Neural progenitor cell (in vitro differentiated cells): ENCODE results near the gene MRPL2. TPM values are rescaled to one million over a fixed set of nuclear protein-coding genes. Genes with fewer than 3 reads are reported as not detected.
A peak's percentile ranks its signal among the peaks of the same experiment; 100 is the strongest.

Experiments used
- DNase-seq: peaks from one replicate; pipeline ENCODE4 v3.0.0-alpha.2; 2016; ENCODE audit warnings: low spot score
- H2AFZ ChIP-seq: fragments of 200-600 bp; sonication (generic); replicated peaks from 2 replicates; pipeline ENCODE4 v1.6.1; 2016; ENCODE audit warnings: antibody characterized with exemption
- H3F3A ChIP-seq: fragments of 200-600 bp; sonication (generic); 2 replicates; pipeline ENCODE4 v1.6.1; 2016; ENCODE audit warnings: antibody characterized with exemption, low read depth
- H3K27ac ChIP-seq: fragments of 200-600 bp; sonication (generic); 2 replicates; pipeline ENCODE4 v1.5.1; 2016; ENCODE audit warnings: mild to moderate bottlenecking
- H3K27me3 ChIP-seq: fragments of 200-600 bp; sonication (generic); 2 replicates; pipeline ENCODE4 v1.6.1; 2016; ENCODE audit warnings: mild to moderate bottlenecking, moderate library complexity
- H3K36me3 ChIP-seq: fragments of 200-600 bp; sonication (generic); 2 replicates; pipeline ENCODE4 v1.5.1; 2016
- H3K4me1 ChIP-seq: fragments of 200-600 bp; sonication (generic); 2 replicates; pipeline ENCODE4 v1.6.1; 2016; ENCODE audit warnings: mixed run types
- H3K4me2 ChIP-seq: fragments of 200-600 bp; sonication (generic); 2 replicates; pipeline ENCODE4 v1.6.1; 2016
- H3K4me3 ChIP-seq: fragments of 200-600 bp; sonication (generic); 2 replicates; pipeline ENCODE4 v1.5.1; 2016
- H3K79me2 ChIP-seq: fragments of 200-600 bp; sonication (generic); 2 replicates; pipeline ENCODE4 v1.6.1; 2016; ENCODE audit warnings: low read depth
- H3K9ac ChIP-seq: fragments of 200-600 bp; sonication (generic); 2 replicates; pipeline ENCODE4 v1.6.1; 2016
- H3K9me3 ChIP-seq: fragments of 200-600 bp; sonication (generic); 2 replicates; pipeline ENCODE4 v1.5.1; 2016; ENCODE audit warnings: low read depth
- H4K20me1 ChIP-seq: fragments of 200-600 bp; sonication (generic); 2 replicates; pipeline ENCODE4 v1.6.1; 2016; ENCODE audit warnings: low read depth
- H3K27ac Mint-ChIP-seq: 3 replicates; pipeline ENCODE4 v1.8.0; 2021; ENCODE audit warnings: mixed read lengths
- H3K27me3 Mint-ChIP-seq: 2 replicates; pipeline ENCODE4 v1.8.0; 2022; ENCODE audit warnings: low read depth, mild to moderate bottlenecking, inconsistent platforms, moderate library complexity, mixed read lengths; ENCODE audit not compliant: insufficient read depth
- H3K36me3 Mint-ChIP-seq: 3 replicates; pipeline ENCODE4 v1.8.0; 2021; ENCODE audit warnings: mixed read lengths
- H3K4me1 Mint-ChIP-seq: 3 replicates; pipeline ENCODE4 v1.8.0; 2021; ENCODE audit warnings: mixed read lengths
- H3K4me3 Mint-ChIP-seq: 3 replicates; pipeline ENCODE4 v1.8.0; 2021; ENCODE audit warnings: mild to moderate bottlenecking, moderate library complexity, mixed read lengths
- H3K9me3 Mint-ChIP-seq: 3 replicates; pipeline ENCODE4 v1.8.0; 2020; ENCODE audit warnings: mixed read lengths
- EZH2 ChIP-seq: fragments of 200-600 bp; sonication (generic); IDR thresholded peaks from 2 replicates; pipeline ENCODE4 v1.6.1; 2017; ENCODE audit warnings: antibody characterized with exemption, mild to moderate bottlenecking, moderate library complexity
- EZH2phosphoT487 ChIP-seq: fragments of 200-600 bp; sonication (generic); IDR thresholded peaks from 2 replicates; pipeline ENCODE4 v1.6.1; 2017; ENCODE audit warnings: antibody characterized with exemption
- total RNA-seq: library from RNA; depleted of rRNA; stranded (reverse); fragments of >200 nt; gene quantifications from 2 replicates; pipeline ENCODE4 v1.2.3, GENCODE V29; 2015; ENCODE audit warnings: low replicate concordance
- TF ChIP-seq, protein P1 (sequence below): fragments of 200-600 bp; sonication (generic); IDR thresholded peaks from 2 replicates; pipeline ENCODE4 v1.5.1; 2017; ENCODE audit warnings: antibody characterized with exemption, mild to moderate bottlenecking

The MRPL2 gene
- total RNA-seq, 1 donor from 2014 or later = 20.7 TPM

DNA sequence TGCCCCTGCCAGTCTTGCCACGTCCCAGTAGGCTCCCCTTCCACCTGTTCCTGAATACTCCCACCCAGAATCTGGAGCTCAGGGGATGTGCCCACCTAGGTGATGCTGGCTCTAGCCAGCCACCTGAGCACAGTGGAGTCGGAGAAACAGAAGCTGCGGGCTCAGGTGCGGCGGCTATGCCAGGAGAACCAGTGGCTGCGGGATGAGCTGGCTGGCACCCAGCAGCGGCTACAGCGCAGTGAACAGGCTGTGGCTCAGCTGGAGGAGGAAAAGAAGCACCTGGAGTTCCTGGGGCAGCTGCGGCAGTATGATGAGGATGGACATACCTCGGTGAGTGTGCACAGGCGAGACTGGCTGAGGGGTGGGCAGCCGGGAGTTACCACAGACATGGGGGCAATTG, 3.6 kb upstream of the MRPL2 start:
- H3K4me3 ChIP-seq = no peak overlapping the region
- Mint-ChIP-seq H3K36me3 (peaks cover 7% of the 10 kb centered on the region), H3K27me3 (peaks cover 2% of the 10 kb centered on the region), H3K9me3 (no peaks in the 10 kb centered on the region), H3K27ac (no peak overlapping the region), H3K4me3 (peak overlapping the region; percentile 5), H3K4me1 (peaks cover 29% of the 10 kb centered on the region)
- H3K4me2 ChIP-seq = no peak overlapping the region
- no peak overlapping the region for H3K9ac ChIP-seq
- DNase-seq = no peak
- no peaks in the 10 kb centered on the region for H4K20me1 ChIP-seq
- no peak overlapping the region for H2AFZ ChIP-seq
- no peaks in the 10 kb centered on the region for H3K36me3 ChIP-seq
- TF ChIP-seq, protein P1, sequence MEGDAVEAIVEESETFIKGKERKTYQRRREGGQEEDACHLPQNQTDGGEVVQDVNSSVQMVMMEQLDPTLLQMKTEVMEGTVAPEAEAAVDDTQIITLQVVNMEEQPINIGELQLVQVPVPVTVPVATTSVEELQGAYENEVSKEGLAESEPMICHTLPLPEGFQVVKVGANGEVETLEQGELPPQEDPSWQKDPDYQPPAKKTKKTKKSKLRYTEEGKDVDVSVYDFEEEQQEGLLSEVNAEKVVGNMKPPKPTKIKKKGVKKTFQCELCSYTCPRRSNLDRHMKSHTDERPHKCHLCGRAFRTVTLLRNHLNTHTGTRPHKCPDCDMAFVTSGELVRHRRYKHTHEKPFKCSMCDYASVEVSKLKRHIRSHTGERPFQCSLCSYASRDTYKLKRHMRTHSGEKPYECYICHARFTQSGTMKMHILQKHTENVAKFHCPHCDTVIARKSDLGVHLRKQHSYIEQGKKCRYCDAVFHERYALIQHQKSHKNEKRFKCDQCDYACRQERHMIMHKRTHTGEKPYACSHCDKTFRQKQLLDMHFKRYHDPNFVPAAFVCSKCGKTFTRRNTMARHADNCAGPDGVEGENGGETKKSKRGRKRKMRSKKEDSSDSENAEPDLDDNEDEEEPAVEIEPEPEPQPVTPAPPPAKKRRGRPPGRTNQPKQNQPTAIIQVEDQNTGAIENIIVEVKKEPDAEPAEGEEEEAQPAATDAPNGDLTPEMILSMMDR = no peak
- TF ChIP-seq EZH2 (no peak), EZH2phosphoT487 (no peak)
- H3K9me3 ChIP-seq = no peaks in the 10 kb centered on the region
- no peaks in the 10 kb centered on the region for H3K27me3 ChIP-seq
- peaks cover 21% of the 10 kb centered on the region for H3K79me2 ChIP-seq
- H3F3A ChIP-seq = peaks cover 10% of the 10 kb centered on the region
- no peak overlapping the region for H3K27ac ChIP-seq
- H3K4me1 ChIP-seq = peaks cover 15% of the 10 kb centered on the region

DNA sequence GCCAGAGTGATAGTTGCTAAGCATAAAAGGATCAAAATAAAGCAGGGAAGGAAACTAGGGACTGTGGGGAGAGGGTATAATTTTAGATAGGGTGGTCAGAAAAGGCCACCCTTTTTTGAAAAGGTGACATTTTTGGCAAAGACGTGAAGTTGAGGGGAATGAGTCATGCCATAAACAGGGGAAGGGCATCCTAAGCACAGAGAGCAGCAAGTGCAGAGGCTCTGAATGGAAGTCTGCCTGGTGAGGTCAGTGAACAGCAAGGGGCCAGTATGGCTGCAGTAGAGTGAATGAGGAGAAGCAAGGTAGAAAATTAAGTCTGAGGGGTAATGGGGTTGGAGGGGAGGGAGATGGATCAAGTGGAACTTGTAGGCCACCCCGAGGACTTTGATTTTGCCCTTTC, 2.6 kb upstream of the MRPL2 start:
- Histone ChIP-seq H3K27me3 (no peaks in the 10 kb centered on the region), H3K27ac (no peak overlapping the region), H3K79me2 (peaks cover 27% of the 10 kb centered on the region), H3K4me3 (no peak overlapping the region), H3K4me2 (no peak overlapping the region), H4K20me1 (no peaks in the 10 kb centered on the region), H2AFZ (no peak overlapping the region), H3K9me3 (no peaks in the 10 kb centered on the region), H3K4me1 (peaks cover 15% of the 10 kb centered on the region), H3K36me3 (no peaks in the 10 kb centered on the region), H3K9ac (no peak overlapping the region), H3F3A (peaks cover 10% of the 10 kb centered on the region)
- Mint-ChIP-seq H3K4me1 (peaks cover 29% of the 10 kb centered on the region), H3K27ac (no peak overlapping the region), H3K9me3 (no peaks in the 10 kb centered on the region), H3K4me3 (peak overlapping the region; percentile 97), H3K36me3 (peaks cover 7% of the 10 kb centered on the region), H3K27me3 (peaks cover 2% of the 10 kb centered on the region)
- TF ChIP-seq EZH2phosphoT487 (no peak), EZH2 (no peak)
- TF ChIP-seq, protein P1 = no peak
- DNase-seq = no peak

DNA sequence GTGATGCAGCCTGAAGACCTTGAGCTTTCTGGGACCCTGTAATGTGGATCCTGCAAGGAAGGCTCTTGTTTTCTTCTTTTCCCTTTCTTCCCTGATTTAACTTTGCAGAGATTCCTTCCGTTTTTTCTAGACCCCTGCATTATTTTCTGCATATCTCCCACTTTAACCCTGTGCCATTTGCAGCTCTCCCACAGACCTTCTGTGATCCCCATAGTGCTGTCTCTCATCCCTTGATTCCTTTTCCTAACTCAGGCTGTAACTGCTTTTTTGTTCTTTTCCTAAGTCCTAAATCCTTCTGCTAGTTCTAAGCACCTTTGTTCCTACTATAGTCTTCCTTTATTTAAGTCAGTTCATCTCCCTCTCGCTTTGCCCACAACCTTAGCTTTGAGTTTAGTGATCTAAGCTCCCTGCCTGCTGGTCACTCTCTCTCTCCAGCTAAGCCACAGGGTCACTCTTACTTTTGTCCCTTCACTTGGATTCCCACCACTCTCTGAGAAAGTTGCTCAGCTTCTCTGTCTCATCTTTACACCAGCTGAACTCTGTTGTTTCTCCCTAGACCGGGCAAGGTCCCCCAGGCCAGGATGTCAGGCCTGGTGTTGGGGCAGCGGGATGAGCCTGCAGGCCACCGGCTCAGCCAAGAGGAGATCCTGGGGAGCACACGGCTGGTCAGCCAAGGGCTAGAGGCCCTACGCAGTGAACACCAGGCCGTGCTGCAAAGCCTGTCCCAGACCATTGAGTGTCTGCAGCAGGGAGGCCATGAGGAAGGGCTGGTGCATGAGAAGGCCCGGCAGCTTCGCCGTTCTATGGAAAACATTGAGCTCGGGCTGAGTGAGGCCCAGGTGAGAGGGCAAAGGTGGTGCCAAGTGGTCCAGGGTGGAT, 1.8 kb upstream of the MRPL2 start:
- DNase-seq = no peak
- TF ChIP-seq, protein P1 = no peak
- TF ChIP-seq EZH2phosphoT487 = no peak
- TF ChIP-seq EZH2 = no peak
- no peak overlapping the region for H3K27ac ChIP-seq

More for the DNA sequence above, 1.8 kb upstream of the MRPL2 start:
- H3K79me2 ChIP-seq = peaks cover 27% of the 10 kb centered on the region
- peaks cover 29% of the 10 kb centered on the region for H3K4me1 Mint-ChIP-seq
- no peaks in the 10 kb centered on the region for H4K20me1 ChIP-seq
- no peaks in the 10 kb centered on the region for H3K27me3 ChIP-seq
- H3K9me3 Mint-ChIP-seq = no peaks in the 10 kb centered on the region
- peaks cover 2% of the 10 kb centered on the region for H3K27me3 Mint-ChIP-seq
- no peak overlapping the region for H3K4me3 ChIP-seq
- H3K4me2 ChIP-seq = peak overlapping the region; percentile 96
- H3K4me3 Mint-ChIP-seq = peak overlapping the region; percentile 97
- no peak overlapping the region for H2AFZ ChIP-seq
- H3K9ac ChIP-seq = no peak overlapping the region
- H3K27ac Mint-ChIP-seq = no peak overlapping the region
- peaks cover 10% of the 10 kb centered on the region for H3F3A ChIP-seq
- no peaks in the 10 kb centered on the region for H3K9me3 ChIP-seq
- H3K36me3 Mint-ChIP-seq = peaks cover 7% of the 10 kb centered on the region
- H3K36me3 ChIP-seq = no peaks in the 10 kb centered on the region
- H3K4me1 ChIP-seq = peaks cover 15% of the 10 kb centered on the region
